ENCODE measurements around the gene EXTL1.

GRCh38 chr1:26005434-26006105 lies 16.0 kb upstream of the EXTL1 start:
- TF ChIP-seq YY1 (IDR thresholded peaks at IDR 0.05; ENCODE audit: low read depth): no peak
- no peak for TF ChIP-seq MAX (IDR thresholded peaks at IDR 0.05)
- TF ChIP-seq REST (IDR thresholded peaks at IDR 0.05; ENCODE audit: low read depth): no peak

All from Ishikawa (cell line).